Ovary (tissue), 3 donors: Measurements from ENCODE around the gene EIF3L.
A peak's percentile ranks its signal among the peaks of the same experiment; 100 is the strongest.

Source experiments
- CTCF ChIP-seq, 3 donors: fragments of 450-650 bp in 2 of 3; fragments of 200-600 bp in 1 of 3; IDR thresholded peaks; one replicate each; pipeline versions ENCODE4 v1.5.1 to v1.8.0; 2016 to 2022; ENCODE audit warnings: antibody characterized with exemption in 3 of 3, mild to moderate bottlenecking in 1 of 3
- EP300 ChIP-seq: sonication (generic); formaldehyde crosslinking; IDR thresholded peaks from one replicate; pipeline ENCODE4 v1.6.1; 2017; ENCODE audit warnings: antibody characterized with exemption
- POLR2A ChIP-seq: fragments of 450-650 bp; IDR thresholded peaks from one replicate; pipeline ENCODE4 v1.6.1; 2017; ENCODE audit warnings: antibody characterized with exemption, mild to moderate bottlenecking, moderate library complexity
- donor health status: DM: no; HTN: no; CAD: no.

DNA sequence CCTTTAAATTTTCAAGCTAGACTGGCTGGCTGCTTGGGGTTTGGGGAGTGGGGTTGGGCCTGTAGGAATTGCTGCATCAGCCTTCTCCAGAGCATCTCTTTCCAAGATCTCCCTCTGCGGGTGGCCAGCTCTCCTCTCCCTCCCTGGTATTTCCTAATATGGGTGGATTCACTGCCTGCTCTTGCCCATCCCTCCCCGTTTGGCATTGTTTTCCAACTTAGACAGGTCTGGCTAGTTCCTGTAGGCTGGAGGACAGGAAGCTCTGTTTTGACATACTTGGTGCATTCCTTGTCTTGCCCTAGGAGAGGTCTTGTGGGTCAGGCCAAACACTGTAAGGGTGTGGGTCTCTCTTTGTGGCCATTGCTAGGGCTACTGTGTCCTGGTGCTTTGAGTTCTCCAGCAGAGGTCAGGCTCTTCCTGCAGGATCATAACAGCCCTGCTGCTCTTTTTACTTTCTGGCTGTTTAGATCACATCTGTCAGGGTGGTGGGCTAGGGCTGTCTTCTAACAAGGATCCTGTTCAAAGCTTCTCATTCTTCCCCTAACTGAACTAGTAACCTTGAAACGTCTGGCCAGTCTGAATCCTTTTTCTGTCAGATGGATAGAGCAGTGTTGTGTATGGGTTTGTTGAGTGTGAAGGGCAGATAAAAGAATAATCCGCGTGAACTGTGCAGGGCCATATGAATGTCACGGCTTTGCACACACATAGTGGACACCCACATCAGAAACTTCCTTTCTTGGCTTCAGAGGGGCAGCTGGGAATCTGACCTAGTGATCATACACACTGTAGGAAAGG is 38.6 kb downstream of the EIF3L start:
- TF ChIP-seq POLR2A = no peak
- peak in 2 of 3 donors; percentile 11 to 42 for TF ChIP-seq CTCF (IDR thresholded peaks at IDR 0.05)
- no peak for TF ChIP-seq EP300
